Stimulated activated CD8-positive, alpha-beta memory T cell treated with anti-CD3 and anti-CD28 coated beads, Interleukin-12 subunit alpha, Interleukin-12 subunit beta, amount 100 ng/mL, for 24 hours (primary cell): ENCODE data around the gene GPHA2.

Source experiments
- DNase-seq: peaks from one replicate; pipeline ENCODE4 v3.0.0-alpha.2; 2020; ENCODE audit errors: extremely low read depth

GPHA2 gene

DNA sequence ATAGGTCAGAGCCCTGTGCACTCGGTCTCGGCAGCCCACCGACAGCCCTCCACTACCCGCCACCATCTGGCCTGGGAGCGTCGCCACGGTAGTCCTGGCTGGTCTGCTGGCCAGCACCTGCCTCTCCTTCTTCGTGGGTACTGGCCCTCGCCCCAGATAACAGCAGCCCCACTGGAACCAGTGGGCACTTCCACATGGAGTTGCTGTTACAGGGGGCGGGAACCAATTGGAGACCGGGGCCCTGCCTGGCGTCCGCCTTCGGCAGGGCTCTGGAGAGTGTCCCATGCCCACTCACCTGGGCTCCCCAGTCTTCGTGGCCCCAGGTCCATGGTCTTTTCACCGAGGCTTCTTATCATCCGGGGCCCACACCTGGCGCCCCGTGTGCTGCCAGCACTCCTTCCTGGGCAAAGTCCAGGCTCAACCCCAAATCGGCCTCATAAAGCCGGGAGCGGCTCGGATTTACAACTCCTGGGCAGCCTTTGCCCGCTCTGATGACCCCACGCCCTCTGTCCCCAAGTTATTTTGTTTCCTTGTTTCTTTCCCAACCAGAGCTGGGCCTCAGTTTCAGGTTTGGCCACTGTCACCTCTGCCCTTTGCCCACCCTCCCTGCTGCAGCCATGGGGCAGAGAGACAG, 44.4 kb downstream of the GPHA2 start:
- DNase-seq, result no peak

DNA sequence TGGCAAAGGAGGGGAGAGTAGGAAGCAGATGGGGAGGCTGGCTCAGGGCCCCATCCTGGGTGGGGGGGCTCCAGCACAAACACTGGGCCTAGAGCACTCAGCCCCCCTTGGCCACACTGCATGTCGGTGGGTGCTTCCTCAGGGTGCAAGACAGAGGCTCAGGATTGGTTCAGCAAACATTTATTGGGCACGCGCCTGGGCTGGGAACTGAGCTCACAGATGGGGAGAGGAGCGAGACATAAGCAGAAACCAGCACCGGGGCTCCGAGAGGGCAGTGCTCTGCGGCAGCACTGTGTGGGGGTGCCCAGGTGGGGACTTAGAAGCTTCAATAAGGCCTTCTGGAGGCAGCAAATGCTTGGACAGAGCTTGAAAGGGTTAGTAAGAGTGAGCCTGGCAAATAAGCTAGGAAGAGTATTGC, 45.2 kb downstream of the GPHA2 start:
- DNase-seq, result no peak

DNA sequence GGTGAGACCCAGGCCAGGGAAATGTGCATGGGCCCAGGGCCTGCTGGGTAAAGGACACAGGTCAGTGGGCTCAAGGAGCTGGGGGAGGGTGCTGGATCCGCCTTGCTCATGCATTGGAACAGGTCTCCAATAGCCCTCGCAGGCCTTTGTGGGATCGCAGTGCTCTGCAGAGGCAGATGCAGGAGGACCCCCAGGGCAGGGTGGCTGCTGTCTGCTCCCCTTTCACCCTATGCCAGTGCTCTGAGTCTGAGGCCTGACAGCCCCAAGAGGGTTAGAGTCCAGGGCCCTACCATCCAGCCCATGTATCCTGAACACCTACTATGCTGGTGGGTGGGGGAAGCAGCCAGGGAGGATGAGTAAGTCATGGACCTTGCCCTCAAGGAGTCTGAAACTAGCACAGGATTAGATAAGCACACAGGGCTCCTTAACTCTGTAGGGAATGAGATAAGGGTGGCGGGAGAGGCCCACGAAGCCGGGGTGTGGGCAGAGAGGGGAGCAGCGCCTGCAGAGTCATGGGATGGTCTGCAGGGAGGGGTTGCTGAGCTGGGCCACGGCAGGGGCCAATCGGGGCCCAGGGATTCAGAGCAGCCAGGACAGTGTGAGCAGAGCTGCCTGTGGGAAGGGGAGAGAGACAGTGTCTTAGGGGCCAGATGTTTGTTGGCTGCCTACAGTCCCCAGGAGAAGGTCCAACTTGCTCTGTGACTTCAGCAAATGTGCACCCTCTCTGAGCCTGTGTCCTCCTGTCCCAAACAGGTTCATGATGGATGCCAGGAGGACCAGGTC, 46.8 kb downstream of the GPHA2 start:
- no peak for DNase-seq

DNA sequence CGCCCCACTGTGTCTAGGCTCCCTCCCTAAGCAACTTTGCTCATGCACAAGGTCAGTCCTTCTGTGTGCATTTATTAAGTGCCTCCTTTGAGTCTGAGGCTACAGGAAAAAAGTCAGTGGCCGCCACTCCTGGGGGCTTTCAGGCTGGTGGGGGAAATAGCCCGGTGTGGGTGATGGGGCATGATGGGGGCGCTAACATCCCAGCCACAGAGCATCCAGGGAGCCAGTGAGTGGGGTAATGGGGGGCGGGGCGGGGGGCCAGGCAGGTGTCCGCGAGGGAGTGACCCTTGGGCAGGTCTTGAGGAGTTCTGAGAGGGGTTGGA, 47.3 kb downstream of the GPHA2 start:
- DNase-seq, result no peak

DNA sequence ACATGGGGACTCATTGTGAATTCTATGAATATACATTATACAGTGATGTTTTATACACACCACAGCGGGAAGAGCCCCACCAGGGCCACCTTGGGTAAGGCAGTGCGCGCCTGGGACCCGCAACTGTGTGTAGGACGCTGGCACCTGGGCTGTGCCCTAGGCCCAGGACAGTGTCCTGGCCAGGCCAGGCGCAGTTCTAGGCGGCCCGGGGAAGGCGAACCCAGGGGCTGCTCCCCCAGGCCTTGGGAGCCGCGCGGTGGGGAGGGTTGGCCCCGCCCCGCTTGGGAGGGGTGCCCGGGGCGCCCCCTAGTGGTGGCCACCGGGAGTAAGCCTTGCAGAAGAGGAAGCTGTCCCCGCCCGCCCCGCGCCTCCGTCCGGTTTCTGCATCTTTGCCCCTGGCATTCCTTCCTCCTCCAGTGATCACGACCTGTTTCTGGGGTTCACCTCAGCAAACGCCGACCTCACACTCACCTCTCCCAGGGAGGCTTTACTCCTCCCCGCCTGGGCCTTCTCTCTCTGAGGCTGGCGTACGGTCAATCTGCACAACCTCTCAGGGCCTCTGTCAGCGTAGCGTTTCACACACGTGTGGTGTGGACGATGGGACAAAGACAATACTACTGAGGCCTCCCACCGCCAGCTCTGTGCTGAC, 47.8 kb downstream of the GPHA2 start:
- DNase-seq, result peak; percentile 57

DNA sequence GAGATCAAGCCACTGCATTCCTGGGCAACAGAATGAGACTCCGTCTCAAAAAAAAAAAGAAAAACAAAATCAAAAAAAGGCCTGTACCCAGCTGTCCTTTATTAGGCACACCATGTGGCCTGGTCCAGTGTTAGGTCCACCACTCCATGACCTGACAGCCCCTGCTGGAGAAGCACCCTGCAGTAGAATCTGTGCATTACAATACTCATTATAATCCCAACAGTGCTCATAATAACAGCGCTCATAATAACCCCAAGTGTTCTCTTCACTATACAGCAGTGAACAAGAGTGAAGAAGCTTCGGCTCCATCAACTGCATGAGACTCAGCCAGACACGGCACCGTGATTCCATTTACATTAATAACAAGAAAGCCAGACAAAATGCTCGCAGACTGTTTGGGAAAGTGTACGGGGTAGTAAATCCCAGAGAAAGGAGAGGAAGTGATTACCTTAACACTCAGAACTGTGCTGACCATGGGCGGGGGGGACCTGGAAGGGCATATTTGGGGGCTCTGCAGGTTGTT, 48.4 kb downstream of the GPHA2 start:
- DNase-seq, result no peak

DNA sequence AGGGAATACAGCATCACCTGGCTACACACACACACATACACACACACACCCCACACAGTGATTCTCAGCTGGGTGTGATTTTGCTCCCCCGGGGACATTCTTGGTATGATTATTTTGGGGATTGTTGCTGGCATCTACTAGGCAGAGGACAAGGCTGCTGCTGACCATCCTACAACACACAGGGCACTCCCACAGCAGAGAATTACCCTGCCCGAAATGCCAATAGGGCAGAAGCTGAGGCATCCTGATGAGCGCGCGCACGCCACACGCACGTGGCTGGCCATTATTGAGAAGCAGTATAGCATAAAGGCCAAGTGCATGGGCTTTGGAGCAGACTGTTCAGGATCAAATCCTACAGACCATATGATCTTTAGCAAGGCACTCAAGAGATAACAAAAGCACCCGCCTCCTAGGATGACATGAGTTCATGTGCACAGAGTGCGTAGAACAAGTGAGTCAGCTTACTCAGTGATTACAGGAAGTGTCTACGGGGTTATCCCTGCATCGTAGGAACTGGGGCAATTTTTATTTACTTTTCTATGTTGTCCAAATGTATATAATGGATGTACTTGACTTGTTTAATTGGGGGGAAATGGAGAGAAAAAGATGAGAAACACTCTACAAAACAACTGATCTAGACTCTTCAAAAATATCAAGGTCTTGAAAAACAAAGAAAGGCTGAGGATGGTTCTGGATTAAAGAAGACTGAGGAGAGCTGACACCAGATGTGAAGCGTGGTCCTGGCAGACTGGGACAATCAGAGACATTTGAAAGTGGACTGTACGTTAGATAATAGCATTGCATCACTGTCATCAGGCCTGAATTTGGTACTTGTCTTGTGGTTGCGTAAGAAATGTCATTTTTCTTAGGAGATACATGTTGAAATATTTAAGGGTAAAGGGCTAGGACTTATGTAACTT, 50.1 kb downstream of the GPHA2 start:
- no peak for DNase-seq
